ENCODE measurements around the gene TTC23. TPM values are rescaled to one million over a fixed set of nuclear protein-coding genes. Genes with fewer than 3 reads are reported as not detected.
A peak's percentile ranks its signal among the peaks of the same experiment; 100 is the strongest.

TTC23 gene
- total RNA-seq, 2 donors from 2014 or later: 6.2 to 26.4 TPM

DNA sequence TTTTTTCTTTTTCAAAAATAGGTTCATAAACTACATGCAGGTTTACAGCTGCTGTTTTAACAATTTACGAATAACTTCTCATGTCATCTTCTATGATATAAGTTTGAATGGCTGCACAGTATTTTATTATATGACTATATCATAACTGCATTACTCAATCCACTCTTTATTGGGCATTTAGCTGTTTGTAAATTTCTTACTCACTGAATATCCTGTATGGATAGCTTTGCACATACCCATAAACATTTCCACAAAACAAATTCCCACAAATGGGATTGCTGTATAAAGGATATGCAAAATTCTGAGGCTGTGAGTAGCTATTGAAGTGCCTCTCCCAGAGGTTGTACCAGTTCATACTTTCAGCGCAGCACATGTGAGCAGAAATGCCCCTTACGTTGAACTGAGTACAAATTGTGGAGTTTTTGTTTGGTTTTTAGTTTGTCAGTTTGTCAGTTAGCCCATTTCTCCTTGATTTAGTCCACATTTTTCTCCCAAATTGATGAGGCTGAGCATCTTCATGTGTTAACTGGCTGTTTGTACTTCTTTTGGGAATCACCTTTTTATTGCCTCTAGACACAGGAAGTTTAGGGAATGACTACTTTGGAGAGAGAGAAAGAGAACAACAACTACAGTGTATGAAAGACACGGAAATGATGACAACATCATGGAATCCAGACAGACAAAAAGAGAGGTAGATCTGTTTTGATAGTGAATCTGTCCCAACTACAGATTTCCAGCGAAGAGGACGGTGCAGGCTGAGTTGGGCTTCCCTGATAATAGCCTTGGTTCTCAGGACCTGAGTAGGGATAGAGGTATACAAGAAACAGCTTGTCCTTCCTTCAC is 24.8 kb downstream of the TTC23 start:
- TF ChIP-seq, protein P1, sequence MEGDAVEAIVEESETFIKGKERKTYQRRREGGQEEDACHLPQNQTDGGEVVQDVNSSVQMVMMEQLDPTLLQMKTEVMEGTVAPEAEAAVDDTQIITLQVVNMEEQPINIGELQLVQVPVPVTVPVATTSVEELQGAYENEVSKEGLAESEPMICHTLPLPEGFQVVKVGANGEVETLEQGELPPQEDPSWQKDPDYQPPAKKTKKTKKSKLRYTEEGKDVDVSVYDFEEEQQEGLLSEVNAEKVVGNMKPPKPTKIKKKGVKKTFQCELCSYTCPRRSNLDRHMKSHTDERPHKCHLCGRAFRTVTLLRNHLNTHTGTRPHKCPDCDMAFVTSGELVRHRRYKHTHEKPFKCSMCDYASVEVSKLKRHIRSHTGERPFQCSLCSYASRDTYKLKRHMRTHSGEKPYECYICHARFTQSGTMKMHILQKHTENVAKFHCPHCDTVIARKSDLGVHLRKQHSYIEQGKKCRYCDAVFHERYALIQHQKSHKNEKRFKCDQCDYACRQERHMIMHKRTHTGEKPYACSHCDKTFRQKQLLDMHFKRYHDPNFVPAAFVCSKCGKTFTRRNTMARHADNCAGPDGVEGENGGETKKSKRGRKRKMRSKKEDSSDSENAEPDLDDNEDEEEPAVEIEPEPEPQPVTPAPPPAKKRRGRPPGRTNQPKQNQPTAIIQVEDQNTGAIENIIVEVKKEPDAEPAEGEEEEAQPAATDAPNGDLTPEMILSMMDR (IDR thresholded peaks at IDR 0.05): no peak
- TF ChIP-seq POLR2A (IDR thresholded peaks at IDR 0.05): no peak
- Histone ChIP-seq H3K4me1 (peaks cover 5% of the 10 kb centered on the region), H3K9me3 (no peaks in the 10 kb centered on the region), H3K4me3 (no peak overlapping the region), H3K27ac (no peak overlapping the region), H3K27me3 (no peaks in the 10 kb centered on the region), H3K36me3 (replicated peaks in 1 of 2; ENCODE audit: insufficient read depth in 1 of 2, low read depth in 2 of 2) (peaks cover 0 to 2% of the 10 kb centered on the region in 2 donors)
- no peak for DNase-seq
- intact Hi-C loops (cut with DNase I): no loop called here
- ATAC-seq: no peak
- WGBS, 2 donors: 86 to 96% methylated on average over 6 of the region's 6 CpGs

DNA sequence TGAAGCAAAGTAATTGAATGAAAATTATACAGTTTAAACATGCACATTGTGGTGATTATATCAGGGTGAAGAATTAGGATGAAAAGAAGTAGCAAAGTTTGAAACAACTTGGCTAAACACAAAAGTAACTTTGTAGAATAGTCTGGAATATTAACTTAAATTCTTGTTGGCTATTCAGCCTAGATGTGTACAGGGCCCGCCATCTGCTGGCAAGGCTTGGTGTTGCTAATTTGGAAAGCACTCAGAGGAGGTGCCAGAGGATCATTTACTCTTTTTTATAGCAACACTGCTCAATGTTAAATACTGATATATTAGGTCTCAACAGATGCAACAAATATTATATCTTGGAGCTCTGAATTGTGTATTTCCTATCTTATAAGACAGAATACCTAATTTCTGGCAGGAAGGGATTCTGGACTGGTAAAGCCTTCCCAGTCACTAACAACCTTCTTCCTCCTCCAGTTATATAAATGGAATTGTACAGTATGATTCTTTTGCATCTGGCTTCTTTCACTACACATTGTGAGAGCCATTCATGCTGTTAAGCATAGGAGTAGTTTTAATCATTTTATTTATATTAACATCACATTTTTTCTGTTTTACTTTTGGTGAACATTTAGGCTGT is 36.1 kb downstream of the TTC23 start:
- no peaks in the 10 kb centered on the region for H3K4me1 ChIP-seq
- TF ChIP-seq POLR2A (IDR thresholded peaks at IDR 0.05): no peak
- TF ChIP-seq, protein P1 (IDR thresholded peaks at IDR 0.05): peak; percentile 57 to 86 (median 78)
- WGBS, 2 donors: 0 to 6% methylated on average over 1 of the region's 1 CpG
- ATAC-seq (peak; percentile 77), DNase-seq (peak; percentile 73 to 88 (median 80))
- H3K27ac ChIP-seq: no peak overlapping the region
- no peaks in the 10 kb centered on the region for H3K9me3 ChIP-seq
- no peaks in the 10 kb centered on the region for H3K27me3 ChIP-seq
- peaks cover 6% of the 10 kb centered on the region in 2 donors for H3K36me3 ChIP-seq (replicated peaks in 1 of 2; ENCODE audit: insufficient read depth in 1 of 2, low read depth in 2 of 2)
- intact Hi-C loops (cut with DNase I): no loop called here
- no peak overlapping the region for H3K4me3 ChIP-seq

DNA sequence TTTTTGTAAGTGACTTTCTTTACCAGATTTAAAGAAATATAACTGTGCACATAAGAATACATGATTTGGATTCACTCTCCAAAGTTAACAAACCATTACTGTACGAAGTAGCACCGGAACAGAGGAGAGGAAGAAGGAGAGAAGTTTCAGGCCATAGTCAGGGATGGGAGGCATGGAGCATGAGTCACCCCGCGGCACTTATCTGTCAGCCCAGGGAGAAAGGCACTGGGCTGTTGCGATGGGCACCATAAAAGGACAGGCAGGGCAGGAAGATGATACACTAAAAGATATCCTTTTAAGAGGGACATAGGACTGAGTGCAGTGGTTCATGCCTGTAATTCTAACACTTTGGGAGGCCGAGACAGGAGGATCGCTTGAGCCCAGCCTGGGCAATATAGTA is 37.0 kb downstream of the TTC23 start:
- no peak overlapping the region for H3K4me3 ChIP-seq
- no peaks in the 10 kb centered on the region for H3K9me3 ChIP-seq
- ATAC-seq: no peak
- no peaks in the 10 kb centered on the region for H3K27me3 ChIP-seq
- intact Hi-C loops (cut with DNase I): no loop called here
- no peak overlapping the region for H3K27ac ChIP-seq
- TF ChIP-seq, protein P1 (IDR thresholded peaks at IDR 0.05): no peak
- no peak for TF ChIP-seq POLR2A (IDR thresholded peaks at IDR 0.05)
- H3K36me3 ChIP-seq (replicated peaks in 1 of 2; ENCODE audit: insufficient read depth in 1 of 2, low read depth in 2 of 2): no peaks in the 10 kb centered on the region
- H3K4me1 ChIP-seq: no peaks in the 10 kb centered on the region
- no peak for DNase-seq
- WGBS, 2 donors: 85 to 87% methylated on average over 7 of the region's 7 CpGs

DNA sequence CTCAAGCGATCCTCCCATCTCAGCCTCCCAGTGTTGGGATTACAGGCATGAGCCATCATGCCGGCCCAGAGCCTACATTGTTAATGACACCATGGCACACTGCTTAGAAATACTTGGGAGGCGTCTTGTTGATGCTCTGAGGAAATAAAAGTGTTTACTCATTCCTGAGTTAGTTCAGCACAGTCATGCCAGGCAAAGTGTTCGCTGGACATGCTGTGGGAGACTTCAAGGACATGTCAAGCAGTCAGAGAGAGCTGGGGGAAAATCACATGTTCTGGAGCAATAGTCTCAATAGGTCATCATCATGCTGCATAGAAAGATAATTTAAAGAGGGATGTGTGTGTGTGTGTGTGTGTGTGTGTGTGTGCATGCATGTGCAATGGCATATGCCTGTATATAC is 37.5 kb downstream of the TTC23 start:
- no peak for DNase-seq
- intact Hi-C loops (cut with DNase I): no loop called here
- no peaks in the 10 kb centered on the region for H3K9me3 ChIP-seq
- ATAC-seq: no peak
- no peaks in the 10 kb centered on the region for H3K36me3 ChIP-seq (replicated peaks in 1 of 2; ENCODE audit: insufficient read depth in 1 of 2, low read depth in 2 of 2)
- H3K27me3 ChIP-seq: no peaks in the 10 kb centered on the region
- no peak overlapping the region for H3K4me3 ChIP-seq
- no peak overlapping the region for H3K27ac ChIP-seq
- no peak for TF ChIP-seq POLR2A (IDR thresholded peaks at IDR 0.05)
- TF ChIP-seq, protein P1 (IDR thresholded peaks at IDR 0.05): no peak
- H3K4me1 ChIP-seq: no peaks in the 10 kb centered on the region
- 75 to 82% methylated on average over 4 of the region's 4 CpGs for WGBS, 2 donors
